Keratinocyte (primary cell): Measurements from ENCODE around the gene SESTD1. TPM values are rescaled to one million over a fixed set of nuclear protein-coding genes. Genes with fewer than 3 reads are reported as not detected.

Experiments used
- DNase-seq: peaks from one replicate; pipeline ENCODE4 v3.0.0-alpha.2; 2011; ENCODE audit warnings: low read depth, missing footprints, low spot score
- FAIRE-seq: peaks from 2 replicates; lab custom pipeline; 2011; peaks lifted over from hg19 to GRCh38; lab: Jason Lieb, UNC
- H2AFZ ChIP-seq: 2 replicates; pipeline ENCODE4 v1.6.0; 2012; ENCODE audit warnings: low read length, control low read depth, inconsistent platforms; ENCODE audit not compliant: control insufficient read depth
- H3K27ac ChIP-seq: 2 replicates; pipeline ENCODE4 v1.5.1; 2011; ENCODE audit warnings: low read length; ENCODE audit not compliant: control insufficient read depth, insufficient read depth
- H3K27me3 ChIP-seq: 3 replicates; pipeline ENCODE4 v1.6.0; 2011; ENCODE audit warnings: low read length; ENCODE audit not compliant: control insufficient read depth, insufficient read depth; ENCODE audit errors: extremely low read depth
- H3K36me3 ChIP-seq, 2 experiments: 2 replicates in 1 of 2; 3 replicates in 1 of 2; pipeline ENCODE4 v1.5.1; 2011; ENCODE audit warnings: low read length in 2 of 2, mild to moderate bottlenecking in 1 of 2; ENCODE audit not compliant: control insufficient read depth in 2 of 2, insufficient read depth in 2 of 2; ENCODE audit errors: extremely low read depth in 1 of 2
- H3K4me1 ChIP-seq: 3 replicates; pipeline ENCODE4 v1.5.1; 2011; ENCODE audit warnings: low read length; ENCODE audit not compliant: control insufficient read depth, insufficient read depth; ENCODE audit errors: extremely low read depth
- H3K4me2 ChIP-seq: 3 replicates; pipeline ENCODE4 v1.6.0; 2011; ENCODE audit warnings: low read depth, low read length; ENCODE audit not compliant: control insufficient read depth, insufficient read depth; ENCODE audit errors: extremely low read depth
- H3K4me3 ChIP-seq, 3 experiments: fragments of 200-600 bp in 1 of 3; sonication (generic) in 1 of 3; 2 replicates in 2 of 3; 3 replicates in 1 of 3; pipeline ENCODE4 v1.5.1; 2011 to 2016; ENCODE audit warnings: low read length in 3 of 3, mild to moderate bottlenecking in 3 of 3, control low read depth in 2 of 3, inconsistent platforms in 1 of 3, low read depth in 1 of 3, mixed read lengths in 1 of 3, mixed run types in 1 of 3, moderate library complexity in 1 of 3; ENCODE audit not compliant: control insufficient read depth in 2 of 3, insufficient read depth in 2 of 3; ENCODE audit errors: extremely low read depth in 1 of 3
- H3K79me2 ChIP-seq: 2 replicates; pipeline ENCODE4 v1.6.0; 2012; ENCODE audit warnings: low read length; ENCODE audit not compliant: control insufficient read depth, insufficient read depth
- H3K9ac ChIP-seq: 3 replicates; pipeline ENCODE4 v1.6.0; 2011; ENCODE audit warnings: low read length; ENCODE audit not compliant: control insufficient read depth, insufficient read depth; ENCODE audit errors: extremely low read depth
- H3K9me1 ChIP-seq: 3 replicates; pipeline ENCODE4 v1.6.0; 2011; ENCODE audit warnings: low read length; ENCODE audit not compliant: control insufficient read depth, insufficient read depth; ENCODE audit errors: extremely low read depth
- H3K9me3 ChIP-seq: 2 replicates; pipeline ENCODE4 v1.5.1; 2012; ENCODE audit warnings: low read depth, low read length; ENCODE audit not compliant: control insufficient read depth
- H4K20me1 ChIP-seq: 3 replicates; pipeline ENCODE4 v1.6.0; 2011; ENCODE audit warnings: low read length; ENCODE audit not compliant: control insufficient read depth, insufficient read depth; ENCODE audit errors: extremely low read depth
- CTCF ChIP-seq, 3 experiments: IDR thresholded peaks in 1 of 3; conservative IDR thresholded peaks in 1 of 3; optimal IDR thresholded peaks in 1 of 3; 2 replicates in 2 of 3; 3 replicates in 1 of 3; pipeline versions ENCODE3 to v1.5.1; 2011; ENCODE audit warnings: low read length in 3 of 3, mild to moderate bottlenecking in 3 of 3, moderate library complexity in 2 of 3, control low read depth in 1 of 3, inconsistent platforms in 1 of 3; ENCODE audit not compliant: insufficient read depth in 2 of 3; ENCODE audit errors: extremely low read depth in 1 of 3
- EZH2 ChIP-seq: IDR thresholded peaks from one replicate; pipeline ENCODE4 v1.6.1; 2012; ENCODE audit warnings: inconsistent platforms, mild to moderate bottlenecking, low read length, moderate library complexity
- dilution Hi-C: fragments of 300-500 bp; cut with MboI; formaldehyde crosslinking; loops from one replicate; pipeline ENCODE4 v1.7.0; 2020; ENCODE audit warnings: low sequenced_read_pairs; ENCODE audit not compliant: extremely low pct_ligation_motif_present
- polyA plus RNA-seq, 5 experiments: library from polyadenylated mRNA; depleted of rRNA in 3 of 5; stranded (reverse) in 3 of 5; stranded (forward) in 1 of 5; unstranded in 1 of 5; fragments of >200 nt; gene quantifications; 1 replicate in 1 of 5; 2 replicates in 3 of 5; 3 replicates in 1 of 5; pipeline versions ENCODE4 v1.2.1 to v1.2.3, GENCODE V29; 2011 to 2012; ENCODE audit warnings: missing spikeins in 2 of 5, low read depth in 1 of 5, low replicate concordance in 1 of 5

The SESTD1 gene
- polyA plus RNA-seq, 1 donor (not counting 4 experiments of a cell fraction or from before 2014, with no cell fraction given): 22.3 TPM

DNA sequence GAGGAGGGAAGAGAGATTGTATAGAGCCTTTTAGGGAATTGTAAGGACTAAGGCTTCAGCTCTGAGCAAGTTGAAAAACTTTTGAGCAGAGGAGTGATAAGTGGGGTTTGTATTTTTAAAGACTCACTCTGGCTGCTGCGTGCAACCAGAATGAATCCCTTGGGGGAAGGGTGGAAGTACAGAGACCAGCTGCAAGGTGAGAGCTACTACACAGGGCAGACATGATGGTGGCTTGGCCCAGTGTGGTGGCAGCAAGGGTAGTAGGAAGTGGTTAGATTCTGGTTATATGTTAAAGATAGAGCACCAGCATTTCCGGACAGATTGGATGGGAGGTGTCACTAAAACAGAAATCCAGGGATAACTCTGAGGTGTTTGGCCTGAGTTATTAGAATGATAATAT is 10.1 kb upstream of the SESTD1 start:
- H3K4me1 ChIP-seq: peaks cover 20% of the 10 kb centered on the region
- no peak for FAIRE-seq

GRCh38 chr2:179273461-179273962 is 8.9 kb upstream of the SESTD1 start:
- no peak for FAIRE-seq
- no peak for DNase-seq
- H3K4me1 ChIP-seq: peaks cover 25% of the 10 kb centered on the region
- H3K9me1 ChIP-seq: no peaks in the 10 kb centered on the region
- H3K36me3 ChIP-seq: no peaks in the 10 kb centered on the region
- no peak overlapping the region for H3K4me3 ChIP-seq
- no peaks in the 10 kb centered on the region for H3K79me2 ChIP-seq
- H3K27me3 ChIP-seq: no peaks in the 10 kb centered on the region
- H4K20me1 ChIP-seq: no peaks in the 10 kb centered on the region
- no peak overlapping the region for H3K9ac ChIP-seq
- H3K4me2 ChIP-seq: no peak overlapping the region
- H2AFZ ChIP-seq: no peak overlapping the region
- dilution Hi-C loops: no loop called here
- no peak overlapping the region for H3K27ac ChIP-seq
- TF ChIP-seq CTCF (optimal IDR thresholded peaks at IDR 0.05 in 1 of 3, IDR thresholded peaks at IDR 0.05 in 1 of 3, conservative IDR thresholded peaks at IDR 0.05 in 1 of 3; ENCODE audit: extremely low read depth in 1 of 3, insufficient read depth in 2 of 3, low read length in 3 of 3) (no peak), EZH2 (no peak)
- no peaks in the 10 kb centered on the region for H3K9me3 ChIP-seq

More for the DNA sequence above, 10.1 kb upstream of the SESTD1 start:
- no peak overlapping the region for H3K27ac ChIP-seq
- H4K20me1 ChIP-seq: no peaks in the 10 kb centered on the region
- no peak overlapping the region for H3K9ac ChIP-seq
- no peak overlapping the region for H2AFZ ChIP-seq
- dilution Hi-C loops: no loop called here
- no peak overlapping the region for H3K4me3 ChIP-seq
- no peaks in the 10 kb centered on the region for H3K9me1 ChIP-seq
- no peak for DNase-seq
- no peaks in the 10 kb centered on the region for H3K27me3 ChIP-seq
- no peaks in the 10 kb centered on the region for H3K79me2 ChIP-seq
- no peaks in the 10 kb centered on the region for H3K9me3 ChIP-seq
- no peak for TF ChIP-seq CTCF (optimal IDR thresholded peaks at IDR 0.05 in 1 of 3, IDR thresholded peaks at IDR 0.05 in 1 of 3, conservative IDR thresholded peaks at IDR 0.05 in 1 of 3; ENCODE audit: extremely low read depth in 1 of 3, insufficient read depth in 2 of 3, low read length in 3 of 3)
- no peak for TF ChIP-seq EZH2
- no peaks in the 10 kb centered on the region for H3K36me3 ChIP-seq
- no peak overlapping the region for H3K4me2 ChIP-seq
